Measurements from ENCODE around the gene WDFY2. TPM values are rescaled to one million over a fixed set of nuclear protein-coding genes. Genes with fewer than 3 reads are reported as not detected.
A peak's percentile ranks its signal among the peaks of the same experiment; 100 is the strongest.

Gene WDFY2
- total and polyA plus RNA-seq, 9 donors: 5.4 to 17.9 (median 12.6) TPM

DNA sequence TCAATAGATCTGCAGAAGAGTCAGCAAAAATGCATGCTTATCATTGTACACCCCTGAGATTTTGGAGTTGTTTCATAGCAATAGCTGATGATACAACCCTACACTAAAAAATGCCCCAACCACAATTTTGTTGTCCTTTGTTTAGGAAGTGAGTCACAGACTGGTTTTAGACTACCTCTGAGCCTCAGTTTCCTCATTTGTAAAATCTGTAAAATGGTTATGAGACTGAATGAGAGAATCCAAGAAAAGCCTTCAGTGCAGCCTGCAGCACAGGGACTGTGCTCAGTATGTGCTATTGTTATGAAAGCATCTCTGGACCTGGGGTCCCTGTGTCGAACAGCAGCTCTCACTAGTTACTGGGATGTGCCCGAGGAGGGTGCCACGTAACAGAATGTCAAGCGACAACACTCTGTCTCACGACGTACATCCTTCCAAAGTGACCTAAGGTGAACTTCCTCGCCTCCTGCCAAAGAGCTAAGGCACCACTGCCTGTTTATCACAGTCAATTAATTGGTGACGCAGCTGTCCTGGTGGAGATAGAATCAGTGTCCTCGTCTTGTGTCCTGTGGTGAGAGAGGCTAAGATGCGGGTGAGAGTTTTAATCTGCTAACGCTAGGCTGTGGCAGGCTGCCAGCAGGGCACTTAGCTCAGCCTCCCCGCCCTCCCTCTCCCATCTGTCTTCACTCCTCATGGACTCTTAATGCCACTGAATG is 201.6 kb downstream of the WDFY2 start:
- intact Hi-C loops (cut with DNase I): no loop called here
- H3K27ac ChIP-seq: peak overlapping the region; percentile 72 to 75
- DNase-seq: peak; percentile 53 to 72 (median 61)
- H3K27me3 ChIP-seq: no peaks in the 10 kb centered on the region
- 18 to 26% (median 24%) methylated on average over 12 of the region's 12 CpGs for WGBS, 3 donors
- H3K4me1 ChIP-seq (ENCODE audit: insufficient read depth): peaks cover 15% of the 10 kb centered on the region
- H3K9me3 ChIP-seq: no peaks in the 10 kb centered on the region
- no peak overlapping the region for H3K4me3 ChIP-seq
- H3K36me3 ChIP-seq: no peaks in the 10 kb centered on the region
- TF ChIP-seq, protein P1, sequence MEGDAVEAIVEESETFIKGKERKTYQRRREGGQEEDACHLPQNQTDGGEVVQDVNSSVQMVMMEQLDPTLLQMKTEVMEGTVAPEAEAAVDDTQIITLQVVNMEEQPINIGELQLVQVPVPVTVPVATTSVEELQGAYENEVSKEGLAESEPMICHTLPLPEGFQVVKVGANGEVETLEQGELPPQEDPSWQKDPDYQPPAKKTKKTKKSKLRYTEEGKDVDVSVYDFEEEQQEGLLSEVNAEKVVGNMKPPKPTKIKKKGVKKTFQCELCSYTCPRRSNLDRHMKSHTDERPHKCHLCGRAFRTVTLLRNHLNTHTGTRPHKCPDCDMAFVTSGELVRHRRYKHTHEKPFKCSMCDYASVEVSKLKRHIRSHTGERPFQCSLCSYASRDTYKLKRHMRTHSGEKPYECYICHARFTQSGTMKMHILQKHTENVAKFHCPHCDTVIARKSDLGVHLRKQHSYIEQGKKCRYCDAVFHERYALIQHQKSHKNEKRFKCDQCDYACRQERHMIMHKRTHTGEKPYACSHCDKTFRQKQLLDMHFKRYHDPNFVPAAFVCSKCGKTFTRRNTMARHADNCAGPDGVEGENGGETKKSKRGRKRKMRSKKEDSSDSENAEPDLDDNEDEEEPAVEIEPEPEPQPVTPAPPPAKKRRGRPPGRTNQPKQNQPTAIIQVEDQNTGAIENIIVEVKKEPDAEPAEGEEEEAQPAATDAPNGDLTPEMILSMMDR (IDR thresholded peaks at IDR 0.05): no peak
- no peak for TF ChIP-seq EP300 (IDR thresholded peaks at IDR 0.05)
- TF ChIP-seq POLR2A (IDR thresholded peaks at IDR 0.05): no peak

GRCh38 chr13:51786425-51787265 is 202.4 kb downstream of the WDFY2 start:
- Histone ChIP-seq H3K4me3 (no peak overlapping the region), H3K27me3 (no peaks in the 10 kb centered on the region), H3K36me3 (no peaks in the 10 kb centered on the region), H3K9me3 (no peaks in the 10 kb centered on the region), H3K27ac (peak overlapping the region; percentile 72 to 75), H3K4me1 (ENCODE audit: insufficient read depth) (peaks cover 15% of the 10 kb centered on the region)
- WGBS, 3 donors: 11 to 19% (median 19%) methylated on average over 10 of the region's 10 CpGs
- TF ChIP-seq, protein P1 (IDR thresholded peaks at IDR 0.05): no peak
- no peak for TF ChIP-seq EP300 (IDR thresholded peaks at IDR 0.05)
- TF ChIP-seq POLR2A (IDR thresholded peaks at IDR 0.05): no peak
- intact Hi-C loops (cut with DNase I): no loop called here
- DNase-seq: peak in 1 of 5 donors; percentile 48

DNA sequence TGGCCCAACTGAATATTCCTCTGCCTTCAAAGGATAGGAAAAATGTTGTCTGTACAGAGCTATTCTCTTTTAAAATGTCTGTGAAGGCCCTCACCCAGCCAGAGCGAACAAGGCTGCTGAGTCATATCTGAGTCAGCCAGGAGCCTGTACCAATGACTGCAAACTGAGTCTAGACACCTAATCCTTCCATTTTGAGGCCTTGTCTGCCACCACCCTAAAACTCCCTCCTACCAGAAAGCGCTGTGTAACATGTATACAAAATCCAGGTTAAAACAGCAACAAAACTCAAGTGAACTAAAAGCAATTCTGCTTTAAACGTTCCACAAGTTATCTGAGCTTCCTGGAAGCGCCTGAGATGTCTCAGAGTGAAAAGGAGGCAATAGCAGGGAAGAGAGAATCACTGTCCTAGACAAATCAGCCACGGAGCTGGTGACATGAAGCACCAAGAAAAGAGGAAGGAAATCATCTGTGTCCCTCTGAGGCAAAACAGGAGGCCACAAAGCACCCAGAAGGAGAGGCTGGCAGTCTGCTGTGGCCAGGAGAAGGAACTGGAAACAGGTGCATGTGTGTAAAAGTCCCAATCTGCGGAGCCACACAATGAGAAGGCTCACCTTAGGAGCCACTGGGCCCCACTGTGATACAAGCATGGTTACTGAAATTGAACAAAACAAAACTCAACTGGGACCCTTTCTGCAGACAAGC is 209.5 kb downstream of the WDFY2 start:
- TF ChIP-seq, protein P1 (IDR thresholded peaks at IDR 0.05): no peak
- TF ChIP-seq POLR2A (IDR thresholded peaks at IDR 0.05): no peak
- TF ChIP-seq EP300 (IDR thresholded peaks at IDR 0.05): no peak
- no peak for DNase-seq
- H3K27ac ChIP-seq: no peak overlapping the region
- H3K27me3 ChIP-seq: no peaks in the 10 kb centered on the region
- no peaks in the 10 kb centered on the region for H3K9me3 ChIP-seq
- intact Hi-C loops (cut with DNase I): no loop called here
- H3K4me1 ChIP-seq (ENCODE audit: insufficient read depth): peaks cover 4% of the 10 kb centered on the region
- 77 to 78% (median 78%) methylated on average over 6 of the region's 6 CpGs for WGBS, 3 donors
- no peaks in the 10 kb centered on the region for H3K36me3 ChIP-seq
- no peak overlapping the region for H3K4me3 ChIP-seq

- no peaks in the 10 kb centered on the region for H3K36me3 ChIP-seq
- 71 to 97% (median 92%) methylated on average over 4 of the region's 4 CpGs for WGBS, 3 donors
- no peak overlapping the region for H3K4me3 ChIP-seq
- DNase-seq: no peak
- H3K27me3 ChIP-seq: no peaks in the 10 kb centered on the region
- no peak overlapping the region for H3K27ac ChIP-seq
- TF ChIP-seq, protein P1 (IDR thresholded peaks at IDR 0.05): no peak
- no peaks in the 10 kb centered on the region for H3K4me1 ChIP-seq (ENCODE audit: insufficient read depth)
- no peaks in the 10 kb centered on the region for H3K9me3 ChIP-seq
- intact Hi-C loops (cut with DNase I): no loop called here
Observed at GRCh38 chr13:51794964-51795363, 210.7 kb downstream of the WDFY2 start.
